ENCODE data around the gene SLC44A5. TPM values are rescaled to one million over a fixed set of nuclear protein-coding genes. Genes with fewer than 3 reads are reported as not detected.
"Not testable (repeated sequence)": the region's sequence is repeated elsewhere in the genome, so short reads cannot be mapped to it uniquely, and the experiment has no call there.

Gene SLC44A5
- total and polyA plus RNA-seq, 10 of the 15 experiments (the other 5 are each of a cell fraction or from before 2014, with no cell fraction given), result 0.04 to 1.3 TPM; not detected in 8

DNA sequence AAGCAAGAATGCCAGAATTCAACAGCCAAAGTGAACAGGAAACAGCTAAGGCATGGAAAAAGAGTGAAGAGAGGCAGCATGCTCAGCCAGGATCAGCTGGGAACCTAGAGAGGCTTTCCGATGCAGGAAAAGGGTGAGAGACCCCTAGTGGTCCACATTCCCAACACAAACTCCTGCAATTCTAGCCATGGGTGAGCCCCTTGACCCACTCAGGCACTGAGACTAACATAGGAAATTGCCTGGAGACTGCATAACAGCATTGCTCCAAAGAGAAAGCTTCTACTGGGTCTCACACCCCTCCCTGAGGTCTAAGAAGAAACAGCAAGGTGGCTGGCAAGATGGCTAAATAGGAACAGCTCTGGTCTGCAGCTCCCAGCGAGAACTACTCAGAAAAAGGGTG is 353.5 kb downstream of the SLC44A5 start:
- BruUV-seq (replicated peaks), result no TSS peak
- in situ Hi-C loops (cut with MboI) (no loop called here), intact Hi-C loops (cut with micrococcal nuclease; ENCODE audit: unreplicated experiment) (no loop called here)
- no peak for TF ChIP-seq JUND (IDR thresholded peaks at IDR 0.05; ENCODE audit: low read depth, low read length)
- no peak for TF ChIP-seq CREB1 (IDR thresholded peaks at IDR 0.05; ENCODE audit: low read depth)
- no peak for TF ChIP-seq CBFB (IDR thresholded peaks at IDR 0.05; ENCODE audit: low read depth)
- no peak for TF ChIP-seq SREBF1 (IDR thresholded peaks at IDR 0.05; ENCODE audit: low read length)
- no peak for TF ChIP-seq SUPT20H (IDR thresholded peaks at IDR 0.05; ENCODE audit: borderline replicate concordance, control insufficient read depth, low read depth, low read length)
- TF ChIP-seq KDM1A (IDR thresholded peaks at IDR 0.05; ENCODE audit: borderline replicate concordance), result no peak
- no peak for TF ChIP-seq HDGF (IDR thresholded peaks at IDR 0.05)
- TF ChIP-seq YY1 (IDR thresholded peaks at IDR 0.05; ENCODE audit: low read depth, low read length), result no peak
- TF ChIP-seq ZNF622 (IDR thresholded peaks at IDR 0.05), result no peak
- no peak for TF ChIP-seq MTA3 (IDR thresholded peaks at IDR 0.05; ENCODE audit: borderline replicate concordance, low read length)
- TF ChIP-seq ZNF384 (IDR thresholded peaks at IDR 0.05; ENCODE audit: borderline replicate concordance, low read depth, low read length), result no peak
- no peak for TF ChIP-seq NR2C2 (IDR thresholded peaks at IDR 0.05; ENCODE audit: borderline replicate concordance, control insufficient read depth, insufficient read length, low read depth)
- TF ChIP-seq, protein P1, sequence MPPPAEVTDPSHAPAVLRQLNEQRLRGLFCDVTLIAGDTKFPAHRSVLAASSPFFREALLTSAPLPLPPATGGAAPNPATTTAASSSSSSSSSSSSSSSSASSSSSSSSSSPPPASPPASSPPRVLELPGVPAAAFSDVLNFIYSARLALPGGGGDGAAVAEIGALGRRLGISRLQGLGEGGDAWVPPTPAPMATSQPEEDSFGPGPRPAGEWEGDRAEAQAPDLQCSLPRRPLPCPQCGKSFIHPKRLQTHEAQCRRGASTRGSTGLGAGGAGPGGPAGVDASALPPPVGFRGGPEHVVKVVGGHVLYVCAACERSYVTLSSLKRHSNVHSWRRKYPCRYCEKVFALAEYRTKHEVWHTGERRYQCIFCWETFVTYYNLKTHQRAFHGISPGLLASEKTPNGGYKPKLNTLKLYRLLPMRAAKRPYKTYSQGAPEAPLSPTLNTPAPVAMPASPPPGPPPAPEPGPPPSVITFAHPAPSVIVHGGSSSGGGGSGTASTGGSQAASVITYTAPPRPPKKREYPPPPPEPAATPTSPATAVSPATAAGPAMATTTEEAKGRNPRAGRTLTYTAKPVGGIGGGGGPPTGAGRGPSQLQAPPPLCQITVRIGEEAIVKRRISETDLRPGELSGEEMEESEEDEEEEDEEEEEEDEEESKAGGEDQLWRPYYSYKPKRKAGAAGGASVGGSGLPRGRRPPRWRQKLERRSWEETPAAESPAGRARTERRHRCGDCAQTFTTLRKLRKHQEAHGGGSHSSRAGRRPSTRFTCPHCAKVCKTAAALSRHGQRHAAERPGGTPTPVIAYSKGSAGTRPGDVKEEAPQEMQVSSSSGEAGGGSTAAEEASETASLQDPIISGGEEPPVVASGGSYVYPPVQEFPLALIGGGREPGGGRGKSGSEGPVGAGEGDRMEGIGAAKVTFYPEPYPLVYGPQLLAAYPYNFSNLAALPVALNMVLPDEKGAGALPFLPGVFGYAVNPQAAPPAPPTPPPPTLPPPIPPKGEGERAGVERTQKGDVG (CRISPR knock-in tag; IDR thresholded peaks at IDR 0.05), result no peak
- ChIA-PET POLR2A (no interaction called here), RAD21 (ENCODE audit: unreplicated experiment) (no interaction called here), SMC1A (ENCODE audit: uncharacterized antibody, unreplicated experiment) (interaction anchor here (1.7 kb wide), 1 partner anchor 8 kb away, joined by 4 read pairs; no protein-coding TSS in a partner anchor), CTCF (interaction anchor here (1.0 to 1.5 kb wide), 3 partner anchors 12 to 488 kb away, joined by 3 to 4 read pairs (median 3); no protein-coding TSS in a partner anchor)
- H3K79me2 ChIP-seq (ENCODE audit: control insufficient read depth, insufficient read depth, low read length), result no peaks in the 10 kb centered on the region
- no peaks in the 10 kb centered on the region for H3K4me1 ChIP-seq (ENCODE audit: control insufficient read depth, insufficient read depth, low read length)
- FAIRE-seq, result no peak
- H3K27me3 ChIP-seq (replicated peaks in 1 of 2; ENCODE audit: control insufficient read depth in 2 of 2, insufficient read depth in 2 of 2, low read length in 1 of 2), result no peaks in the 10 kb centered on the region; a peak in 1 of 4 replicates
- no peak overlapping the region for H3K4me3 ChIP-seq
- no peak for DNase-seq (ENCODE audit: low read depth, low spot score)
- no peak overlapping the region for H3K4me2 ChIP-seq (ENCODE audit: control insufficient read depth, insufficient read depth)
- ATAC-seq, result no peak
- H3K27ac ChIP-seq (ENCODE audit: control insufficient read depth, insufficient read depth), result no peak overlapping the region
- no peaks in the 10 kb centered on the region for H3K36me3 ChIP-seq (ENCODE audit: control insufficient read depth in 2 of 2, insufficient read depth in 2 of 2, low read length in 1 of 2)
- H3K9ac ChIP-seq (ENCODE audit: control insufficient read depth, insufficient read depth, low read length), result no peak overlapping the region
- no peaks in the 10 kb centered on the region for H4K20me1 ChIP-seq (ENCODE audit: control insufficient read depth, insufficient read depth)
- no peak overlapping the region for H2AFZ ChIP-seq (ENCODE audit: control insufficient read depth, low read depth, low read length)
- WGBS (ENCODE audit: insufficient coverage, insufficient replicate concordance, low lambda C conversion rate, missing lambda C conversion rate), result 53% methylated on average over 2 of the region's 2 CpGs
- H3K9me3 ChIP-seq (replicated peaks; ENCODE audit: control insufficient read depth, insufficient read depth, low read length), result no peaks in the 10 kb centered on the region

DNA sequence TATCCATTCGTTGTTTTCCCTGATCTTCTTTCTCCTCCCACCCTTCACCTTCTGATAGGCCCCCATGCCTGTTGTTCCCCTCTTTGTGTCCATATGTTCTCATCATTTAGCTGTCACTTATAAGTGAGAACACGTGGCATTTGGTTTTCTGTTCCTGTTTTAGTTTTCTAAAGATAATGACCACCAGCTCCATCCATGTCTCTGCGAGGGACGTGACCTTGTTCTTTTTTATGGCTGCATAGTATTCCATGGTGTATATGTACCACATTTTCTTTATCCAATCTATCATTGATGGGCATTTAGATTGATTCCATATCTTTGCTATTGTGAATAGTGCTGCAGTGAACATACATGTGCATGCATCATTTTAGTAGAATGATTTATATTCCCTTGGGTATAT is 360.8 kb downstream of the SLC44A5 start:
- H3K4me3 ChIP-seq, result not testable (repeated sequence)
- CTCF ChIA-PET, result interaction anchor here (0.8 to 1.1 kb wide), 2 partner anchors 13 to 15 kb away, joined by 3 read pairs; no protein-coding TSS in a partner anchor

More for the DNA sequence above, 360.8 kb downstream of the SLC44A5 start:
- in situ Hi-C loops (cut with MboI); FAIRE-seq; H3K4me1 ChIP-seq (ENCODE audit: control insufficient read depth, insufficient read depth, low read length); H3K27me3 ChIP-seq (replicated peaks in 1 of 2; ENCODE audit: control insufficient read depth in 2 of 2, insufficient read depth in 2 of 2, low read length in 1 of 2); BruUV-seq (replicated peaks); RAD21 ChIA-PET (ENCODE audit: unreplicated experiment); intact Hi-C loops (cut with micrococcal nuclease; ENCODE audit: unreplicated experiment); H3K79me2 ChIP-seq (ENCODE audit: control insufficient read depth, insufficient read depth, low read length); ATAC-seq; DNase-seq (ENCODE audit: low read depth, low spot score); H3K9me3 ChIP-seq (replicated peaks; ENCODE audit: control insufficient read depth, insufficient read depth, low read length); SMC1A ChIA-PET (ENCODE audit: uncharacterized antibody, unreplicated experiment); H4K20me1 ChIP-seq (ENCODE audit: control insufficient read depth, insufficient read depth); POLR2A ChIA-PET; H3K27ac ChIP-seq (ENCODE audit: control insufficient read depth, insufficient read depth); H3K4me2 ChIP-seq (ENCODE audit: control insufficient read depth, insufficient read depth); H2AFZ ChIP-seq (ENCODE audit: control insufficient read depth, low read depth, low read length); H3K36me3 ChIP-seq (ENCODE audit: control insufficient read depth in 2 of 2, insufficient read depth in 2 of 2, low read length in 1 of 2); H3K9ac ChIP-seq (ENCODE audit: control insufficient read depth, insufficient read depth, low read length): not testable (repeated sequence)
- 74% methylated on average over 4 of the region's 4 CpGs for WGBS (ENCODE audit: insufficient coverage, insufficient replicate concordance, low lambda C conversion rate, missing lambda C conversion rate)

Data from GM12878 (cell line).